ENCODE measurements around the gene WDR45B. TPM values are rescaled to one million over a fixed set of nuclear protein-coding genes. Genes with fewer than 3 reads are reported as not detected.

Gene WDR45B
- total RNA-seq, 2 experiments from 2014 or later: 49.8 to 54.3 TPM

DNA sequence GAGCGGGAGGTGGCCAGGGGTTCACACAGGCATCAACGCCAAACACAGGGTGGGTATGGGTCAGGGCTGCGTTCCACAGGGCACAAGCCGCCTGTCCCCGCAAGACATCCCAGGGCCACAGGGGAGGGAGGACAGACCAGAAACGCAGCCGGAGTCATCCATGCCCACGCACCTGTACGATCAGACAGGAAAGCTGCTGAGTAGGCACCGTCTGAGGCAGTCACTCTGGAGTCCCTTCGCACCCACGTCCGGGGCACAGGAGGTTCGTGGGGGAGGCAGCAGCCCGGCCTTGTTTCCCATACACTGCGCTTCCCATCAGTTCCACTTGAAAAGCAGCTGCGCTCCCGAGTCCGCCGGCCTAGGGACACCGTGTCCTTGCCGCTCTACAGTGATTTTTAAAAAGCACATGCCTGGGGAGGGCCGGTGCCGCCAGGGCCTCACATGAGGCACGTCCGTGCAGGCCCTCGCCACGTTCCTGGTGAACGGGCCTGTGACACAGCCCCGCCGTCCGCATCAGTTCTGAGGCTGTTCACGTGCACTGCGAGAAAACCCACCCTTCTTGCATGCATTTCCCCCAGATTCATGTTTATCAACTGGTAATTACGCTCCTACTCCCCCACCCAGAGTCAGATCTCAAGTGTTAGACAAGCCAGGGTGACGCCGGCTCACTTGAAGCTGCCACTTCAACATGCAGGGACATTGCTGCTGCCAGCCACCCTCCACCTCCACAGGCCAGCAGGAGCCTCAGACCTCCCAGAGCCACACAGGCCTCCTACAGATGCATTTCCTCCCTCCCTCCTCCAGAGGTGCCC, 34.8 kb downstream of the WDR45B start:
- Mint-ChIP-seq H3K27me3 (no peaks in the 10 kb centered on the region), H3K4me3 (no peak overlapping the region), H3K27ac (no peak overlapping the region), H3K36me3 (ENCODE audit: low read depth) (peaks cover 68% of the 10 kb centered on the region), H3K9me3 (no peaks in the 10 kb centered on the region), H3K4me1 (ENCODE audit: low read depth) (peaks cover 4% of the 10 kb centered on the region)
- Histone ChIP-seq H3K9me3 (ENCODE audit: control insufficient read depth in 1 of 2, insufficient read depth in 1 of 2, low read length in 2 of 2) (no peaks in the 10 kb centered on the region), H3K4me1 (ENCODE audit: insufficient read depth, low read length) (no peaks in the 10 kb centered on the region), H3K27ac (ENCODE audit: low read depth in 1 of 2, low read length in 2 of 2) (no peak overlapping the region), H3K27me3 (ENCODE audit: control insufficient read depth in 1 of 2, insufficient read depth in 2 of 2, low read length in 2 of 2) (no peaks in the 10 kb centered on the region), H3K36me3 (ENCODE audit: insufficient read depth, low read length) (peaks cover 54% of the 10 kb centered on the region), H3K4me3 (ENCODE audit: low read length) (no peak overlapping the region)
- intact Hi-C loops (cut with DNase I, micrococcal nuclease): no loop called here
- ChIA-PET POLR2A (no interaction called here), CTCF (no interaction called here)
- DNase-seq (no peak), ATAC-seq (ENCODE audit: poor library complexity) (no peak)
- TF ChIP-seq, protein P1, sequence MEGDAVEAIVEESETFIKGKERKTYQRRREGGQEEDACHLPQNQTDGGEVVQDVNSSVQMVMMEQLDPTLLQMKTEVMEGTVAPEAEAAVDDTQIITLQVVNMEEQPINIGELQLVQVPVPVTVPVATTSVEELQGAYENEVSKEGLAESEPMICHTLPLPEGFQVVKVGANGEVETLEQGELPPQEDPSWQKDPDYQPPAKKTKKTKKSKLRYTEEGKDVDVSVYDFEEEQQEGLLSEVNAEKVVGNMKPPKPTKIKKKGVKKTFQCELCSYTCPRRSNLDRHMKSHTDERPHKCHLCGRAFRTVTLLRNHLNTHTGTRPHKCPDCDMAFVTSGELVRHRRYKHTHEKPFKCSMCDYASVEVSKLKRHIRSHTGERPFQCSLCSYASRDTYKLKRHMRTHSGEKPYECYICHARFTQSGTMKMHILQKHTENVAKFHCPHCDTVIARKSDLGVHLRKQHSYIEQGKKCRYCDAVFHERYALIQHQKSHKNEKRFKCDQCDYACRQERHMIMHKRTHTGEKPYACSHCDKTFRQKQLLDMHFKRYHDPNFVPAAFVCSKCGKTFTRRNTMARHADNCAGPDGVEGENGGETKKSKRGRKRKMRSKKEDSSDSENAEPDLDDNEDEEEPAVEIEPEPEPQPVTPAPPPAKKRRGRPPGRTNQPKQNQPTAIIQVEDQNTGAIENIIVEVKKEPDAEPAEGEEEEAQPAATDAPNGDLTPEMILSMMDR (IDR thresholded peaks at IDR 0.05): no peak

DNA sequence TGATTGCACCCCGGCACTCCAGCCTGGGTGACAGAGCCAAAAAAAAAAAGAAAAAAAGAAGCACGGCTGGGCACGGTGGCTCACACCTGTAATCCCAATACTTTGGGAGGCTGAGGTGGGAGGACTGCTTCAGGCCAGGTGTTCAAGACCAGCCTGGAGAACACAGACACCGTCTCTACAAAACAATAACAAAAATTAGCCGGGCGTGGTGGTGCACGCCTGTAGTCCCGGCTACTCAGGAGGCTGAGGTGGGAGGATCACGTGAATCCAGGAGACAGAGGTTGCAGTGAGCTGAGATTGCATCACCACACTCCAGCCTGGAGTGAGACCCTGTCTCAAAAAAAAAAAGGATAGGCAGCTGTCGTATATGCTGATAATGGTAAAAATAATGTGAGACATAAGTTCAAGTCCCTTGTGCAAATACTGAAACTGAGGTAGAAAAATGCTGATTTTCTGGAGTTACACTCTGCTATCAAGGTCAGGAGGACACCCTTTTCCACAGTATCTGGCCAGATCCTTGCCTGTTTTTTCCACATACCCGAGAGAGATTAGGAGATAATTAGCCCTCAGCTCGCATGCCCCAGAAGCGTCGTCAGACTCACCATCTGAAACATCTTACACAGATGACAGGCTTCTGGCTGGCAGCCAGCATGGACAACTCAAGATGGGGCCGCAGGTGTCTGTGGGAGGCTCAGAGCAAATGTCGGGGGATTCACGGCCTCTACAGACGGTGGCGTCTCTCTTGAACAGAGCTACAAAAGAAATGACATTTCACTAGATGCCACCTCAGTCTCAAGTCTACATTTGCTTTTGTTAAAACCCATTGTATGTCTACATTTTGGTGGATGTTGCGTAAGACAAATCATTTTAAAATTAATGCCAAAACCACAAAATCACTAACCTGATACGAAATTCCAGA, 36.8 kb downstream of the WDR45B start:
- no peaks in the 10 kb centered on the region for H3K27me3 ChIP-seq (ENCODE audit: control insufficient read depth in 1 of 2, insufficient read depth in 2 of 2, low read length in 2 of 2)
- peaks cover 35% of the 10 kb centered on the region for H3K36me3 ChIP-seq (ENCODE audit: insufficient read depth, low read length)
- ChIA-PET POLR2A (no interaction called here), CTCF (no interaction called here)
- H3K4me3 ChIP-seq (ENCODE audit: low read length): no peak overlapping the region
- H3K27ac ChIP-seq (ENCODE audit: low read depth in 1 of 2, low read length in 2 of 2): no peak overlapping the region
- H3K4me1 ChIP-seq (ENCODE audit: insufficient read depth, low read length): no peaks in the 10 kb centered on the region
- TF ChIP-seq, protein P1 (IDR thresholded peaks at IDR 0.05): no peak
- Mint-ChIP-seq H3K36me3 (ENCODE audit: low read depth) (peaks cover 54% of the 10 kb centered on the region), H3K4me3 (no peak overlapping the region), H3K27me3 (no peaks in the 10 kb centered on the region), H3K9me3 (no peaks in the 10 kb centered on the region), H3K27ac (no peak overlapping the region), H3K4me1 (ENCODE audit: low read depth) (peaks cover 4% of the 10 kb centered on the region)
- DNase-seq: no peak
- ATAC-seq (ENCODE audit: poor library complexity): no peak
- intact Hi-C loops (cut with DNase I, micrococcal nuclease): no loop called here
- no peaks in the 10 kb centered on the region for H3K9me3 ChIP-seq (ENCODE audit: control insufficient read depth in 1 of 2, insufficient read depth in 1 of 2, low read length in 2 of 2)

DNA sequence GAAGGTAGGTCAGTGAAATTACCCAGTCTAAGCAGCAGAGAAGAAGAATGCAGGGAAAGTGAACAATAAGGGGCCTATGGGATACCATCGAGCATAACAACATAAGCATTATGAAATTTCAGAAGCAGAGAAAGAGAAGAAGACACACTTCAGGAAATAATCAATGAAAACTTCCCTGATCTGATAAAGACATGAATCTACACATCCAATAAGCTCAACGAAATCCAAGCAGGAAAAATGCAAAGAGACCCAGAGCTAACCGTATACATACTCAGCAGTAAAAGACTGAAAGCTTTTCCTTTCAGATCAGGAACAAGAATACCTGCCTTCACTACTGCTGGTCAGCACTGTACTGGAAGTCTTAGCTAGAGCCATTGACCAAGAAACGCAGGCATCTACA, 38.6 kb downstream of the WDR45B start:
- intact Hi-C loops (cut with DNase I, micrococcal nuclease): no loop called here
- TF ChIP-seq, protein P1 (IDR thresholded peaks at IDR 0.05): no peak
- Mint-ChIP-seq H3K9me3 (no peaks in the 10 kb centered on the region), H3K4me1 (ENCODE audit: low read depth) (peaks cover 4% of the 10 kb centered on the region), H3K27ac (peak overlapping the region; percentile 67), H3K36me3 (ENCODE audit: low read depth) (peaks cover 54% of the 10 kb centered on the region), H3K27me3 (no peaks in the 10 kb centered on the region), H3K4me3 (no peak overlapping the region)
- no peaks in the 10 kb centered on the region for H3K27me3 ChIP-seq (ENCODE audit: control insufficient read depth in 1 of 2, insufficient read depth in 2 of 2, low read length in 2 of 2)
- no peak overlapping the region for H3K27ac ChIP-seq (ENCODE audit: low read depth in 1 of 2, low read length in 2 of 2)
- H3K4me3 ChIP-seq (ENCODE audit: low read length): no peak overlapping the region
- DNase-seq (no peak), ATAC-seq (ENCODE audit: poor library complexity) (no peak)
- peaks cover 30% of the 10 kb centered on the region for H3K36me3 ChIP-seq (ENCODE audit: insufficient read depth, low read length)
- CTCF ChIA-PET: no interaction called here
- POLR2A ChIA-PET: no interaction called here
- no peaks in the 10 kb centered on the region for H3K9me3 ChIP-seq (ENCODE audit: control insufficient read depth in 1 of 2, insufficient read depth in 1 of 2, low read length in 2 of 2)
- H3K4me1 ChIP-seq (ENCODE audit: insufficient read depth, low read length): no peaks in the 10 kb centered on the region

All from CD4-positive, alpha-beta T cell (primary cell).